AG04450 (cell line): ENCODE results near the gene CA6. TPM values are rescaled to one million over a fixed set of nuclear protein-coding genes. Genes with fewer than 3 reads are reported as not detected.

Experiments used
- CTCF ChIA-PET: fragments of 300-600, 350-600 bp; formaldehyde crosslinking; extraction: SDS; loops from one replicate; lab custom pipeline; 2022; ENCODE audit warnings: antibody characterized with exemption, inconsistent platforms; lab: Charles Lee
- POLR2A ChIA-PET: fragments of 350-600 bp; formaldehyde crosslinking; extraction: SDS; loops from one replicate; lab custom pipeline; 2021; ENCODE audit warnings: antibody characterized with exemption, inconsistent platforms; lab: Yijun Ruan, JAX
- DNase-seq: peaks from one replicate; pipeline ENCODE4 v3.0.0-alpha.2; 2011; ENCODE audit warnings: low read depth, low spot score
- H3K27ac ChIP-seq: one replicate; pipeline ENCODE4 v1.5.1; 2012; ENCODE audit warnings: low read depth, low read length, control low read depth
- H3K27me3 ChIP-seq: one replicate; pipeline ENCODE4 v1.6.0; 2012; ENCODE audit warnings: low read length; ENCODE audit not compliant: control insufficient read depth, insufficient read depth
- H3K4me3 ChIP-seq: 2 replicates; pipeline ENCODE4 v1.5.1; 2011; ENCODE audit warnings: mild to moderate bottlenecking, low read depth, low read length, control low read depth
- H3K9me3 ChIP-seq: 2 replicates; pipeline ENCODE4 v1.5.1; 2012; ENCODE audit warnings: low read length; ENCODE audit not compliant: control insufficient read depth, insufficient read depth
- CTCF ChIP-seq: IDR thresholded peaks from 2 replicates; pipeline ENCODE4 v1.5.1; 2011; ENCODE audit warnings: low read depth, low read length, control low read depth, inconsistent platforms
- polyA plus RNA-seq: library from polyadenylated mRNA; depleted of rRNA; stranded (reverse); fragments of >200 nt; gene quantifications from 2 replicates; pipeline ENCODE4 v1.2.3, GENCODE V29; 2011

Gene CA6
- polyA plus RNA-seq, 1 experiment, result not detected

- Histone ChIP-seq H3K27me3 (no peaks in the 10 kb centered on the region), H3K9me3 (peaks cover 7% of the 10 kb centered on the region; the same call in 1 of the 2 replicates), H3K4me3 (no peak overlapping the region), H3K27ac (no peak overlapping the region)
- ChIA-PET POLR2A (no interaction called here), CTCF (interaction anchor here (1.3 kb wide), 1 partner anchor 94 kb away, joined by 3 read pairs; no protein-coding TSS in a partner anchor)
- no peak for DNase-seq
- TF ChIP-seq CTCF, result no peak
Measured at GRCh38 chr1:8910331-8910730, 35.3 kb upstream of the CA6 start.

- H3K4me3 ChIP-seq, result no peak overlapping the region
- ChIA-PET CTCF (interaction anchor here (1.3 kb wide), 1 partner anchor 94 kb away, joined by 3 read pairs; no protein-coding TSS in a partner anchor), POLR2A (no interaction called here)
- no peak for TF ChIP-seq CTCF
- peaks cover 7% of the 10 kb centered on the region; the same call in 1 of the 2 replicates for H3K9me3 ChIP-seq
- no peak overlapping the region for H3K27ac ChIP-seq
- H3K27me3 ChIP-seq, result no peaks in the 10 kb centered on the region
- DNase-seq, result no peak
Measured at GRCh38 chr1:8910914-8911313, 34.8 kb upstream of the CA6 start.

- CTCF ChIA-PET, result interaction anchor here (1.3 to 9.5 kb wide), 2 partner anchors 93 kb away, joined by 3 to 162 read pairs; no protein-coding TSS in a partner anchor
- TF ChIP-seq CTCF, result no peak
- no peak overlapping the region for H3K4me3 ChIP-seq
Measured at GRCh38 chr1:8911416-8912309, 34.0 kb upstream of the CA6 start.

GRCh38 chr1:8913457-8913856 lies 32.2 kb upstream of the CA6 start:
- POLR2A ChIA-PET, result no interaction called here

More at GRCh38 chr1:8911416-8912309, 34.0 kb upstream of the CA6 start:
- POLR2A ChIA-PET, result no interaction called here
- Histone ChIP-seq H3K27me3 (no peaks in the 10 kb centered on the region), H3K27ac (peak overlapping the region; percentile 11), H3K9me3 (peaks cover 7% of the 10 kb centered on the region; the same call in 1 of the 2 replicates)
- DNase-seq, result no peak

More at GRCh38 chr1:8913457-8913856, 32.2 kb upstream of the CA6 start:
- CTCF ChIA-PET, result interaction anchor here (1.3 to 9.5 kb wide), 2 partner anchors 75 to 91 kb away, joined by 9 to 162 read pairs; no protein-coding TSS in a partner anchor
- Histone ChIP-seq H3K9me3 (peaks cover 7% of the 10 kb centered on the region; the same call in 1 of the 2 replicates), H3K27ac (no peak overlapping the region), H3K4me3 (no peak overlapping the region), H3K27me3 (no peaks in the 10 kb centered on the region)
- no peak for DNase-seq
- TF ChIP-seq CTCF, result no peak
